GM06990 (cell line): ENCODE results near the gene RRBP1.

Experiments
- DNase-seq: peaks from one replicate; pipeline ENCODE4 v3.0.0-alpha.2; 2011; ENCODE audit not compliant: insufficient read length; ENCODE audit errors: extremely low read depth
- H3K27me3 ChIP-seq: replicated peaks from 2 replicates; pipeline ENCODE4 v1.6.0; 2011; ENCODE audit warnings: low read length; ENCODE audit not compliant: control insufficient read depth, insufficient read depth
- H3K36me3 ChIP-seq: 2 replicates; pipeline ENCODE4 v1.5.1; 2011; ENCODE audit warnings: low read length; ENCODE audit not compliant: control insufficient read depth, insufficient read depth
- H3K4me3 ChIP-seq: replicated peaks from 2 replicates; pipeline ENCODE4 v1.5.1; 2011; ENCODE audit warnings: low read depth, mild to moderate bottlenecking, control low read depth, low read length
- TF ChIP-seq, protein P1 (sequence below): IDR thresholded peaks from 2 replicates; pipeline ENCODE4 v1.5.1; 2011; ENCODE audit warnings: low read length, control low read depth, mild to moderate bottlenecking, inconsistent platforms; ENCODE audit not compliant: insufficient read depth, poor library complexity, severe bottlenecking

RRBP1 gene

GRCh38 chr20:17674722-17675518, 7.1 kb downstream of the RRBP1 start:
- H3K27me3 ChIP-seq, result no peaks in the 10 kb centered on the region
- TF ChIP-seq, protein P1, sequence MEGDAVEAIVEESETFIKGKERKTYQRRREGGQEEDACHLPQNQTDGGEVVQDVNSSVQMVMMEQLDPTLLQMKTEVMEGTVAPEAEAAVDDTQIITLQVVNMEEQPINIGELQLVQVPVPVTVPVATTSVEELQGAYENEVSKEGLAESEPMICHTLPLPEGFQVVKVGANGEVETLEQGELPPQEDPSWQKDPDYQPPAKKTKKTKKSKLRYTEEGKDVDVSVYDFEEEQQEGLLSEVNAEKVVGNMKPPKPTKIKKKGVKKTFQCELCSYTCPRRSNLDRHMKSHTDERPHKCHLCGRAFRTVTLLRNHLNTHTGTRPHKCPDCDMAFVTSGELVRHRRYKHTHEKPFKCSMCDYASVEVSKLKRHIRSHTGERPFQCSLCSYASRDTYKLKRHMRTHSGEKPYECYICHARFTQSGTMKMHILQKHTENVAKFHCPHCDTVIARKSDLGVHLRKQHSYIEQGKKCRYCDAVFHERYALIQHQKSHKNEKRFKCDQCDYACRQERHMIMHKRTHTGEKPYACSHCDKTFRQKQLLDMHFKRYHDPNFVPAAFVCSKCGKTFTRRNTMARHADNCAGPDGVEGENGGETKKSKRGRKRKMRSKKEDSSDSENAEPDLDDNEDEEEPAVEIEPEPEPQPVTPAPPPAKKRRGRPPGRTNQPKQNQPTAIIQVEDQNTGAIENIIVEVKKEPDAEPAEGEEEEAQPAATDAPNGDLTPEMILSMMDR, result no peak
- peaks cover 8% of the 10 kb centered on the region for H3K36me3 ChIP-seq
- no peak for DNase-seq
- H3K4me3 ChIP-seq, result no peak overlapping the region

DNA sequence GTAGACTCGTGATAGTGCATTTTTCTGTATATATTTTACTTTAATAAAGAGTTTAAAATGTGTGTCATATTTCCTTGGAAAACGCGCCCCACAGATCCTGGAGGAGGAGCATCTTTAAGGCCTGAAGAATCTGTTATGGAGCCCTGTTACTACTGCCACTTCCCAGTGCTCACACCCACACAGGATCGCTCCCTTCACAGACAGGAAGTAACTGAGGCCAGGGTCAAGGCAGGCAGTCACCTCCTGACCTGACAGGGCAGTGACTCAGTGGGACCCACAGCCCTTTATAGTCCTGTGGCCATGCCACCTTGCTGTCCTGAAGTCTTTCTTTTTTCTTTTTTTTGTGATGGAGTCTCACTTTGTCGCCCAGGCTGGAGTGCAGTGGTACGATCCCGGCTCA, 9.0 kb downstream of the RRBP1 start:
- TF ChIP-seq, protein P1, result no peak
- Histone ChIP-seq H3K4me3 (no peak overlapping the region), H3K27me3 (no peaks in the 10 kb centered on the region), H3K36me3 (peaks cover 11% of the 10 kb centered on the region)
- no peak for DNase-seq

DNA sequence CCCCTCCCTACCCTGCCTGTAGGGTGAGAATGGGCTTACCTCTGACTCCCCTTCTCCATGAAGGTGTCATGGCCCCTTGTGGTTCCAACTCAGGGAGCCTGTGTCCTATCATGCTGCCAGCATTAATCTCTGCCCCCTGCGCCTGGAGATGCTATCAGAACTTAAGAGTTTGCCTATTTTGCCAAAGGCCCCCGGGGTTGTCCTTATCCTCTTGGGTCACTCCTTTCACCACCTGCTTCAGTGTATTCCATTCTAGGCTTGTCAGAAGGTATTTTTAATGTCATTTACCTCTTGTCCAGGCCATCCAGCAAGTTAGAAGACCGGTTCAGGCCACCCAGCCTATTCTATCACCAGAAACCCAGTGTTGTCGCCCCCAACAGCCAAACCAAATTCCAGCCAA, 10.5 kb downstream of the RRBP1 start:
- Histone ChIP-seq H3K36me3 (peaks cover 11% of the 10 kb centered on the region), H3K4me3 (no peak overlapping the region), H3K27me3 (no peaks in the 10 kb centered on the region)
- DNase-seq, result no peak
- TF ChIP-seq, protein P1, result no peak

DNA sequence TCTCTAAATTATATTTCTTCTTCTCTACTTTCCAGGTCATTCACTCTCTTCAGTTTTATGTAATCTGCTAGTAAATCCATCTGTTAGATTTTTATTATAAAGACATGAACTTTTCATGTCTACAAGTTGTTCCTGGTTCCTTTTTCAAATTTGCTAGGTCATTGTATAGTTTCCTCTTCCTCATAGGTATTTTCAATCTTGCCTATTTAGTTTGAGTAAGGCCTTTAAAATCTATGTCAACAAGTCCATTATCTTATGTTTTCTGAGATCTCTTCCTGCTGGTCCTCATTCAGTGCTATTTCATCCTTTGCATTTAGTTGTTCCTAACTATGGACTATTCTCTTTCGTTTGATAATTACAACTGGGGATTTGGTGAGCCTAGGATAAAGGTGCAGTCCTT, 11.0 kb downstream of the RRBP1 start:
- H3K27me3 ChIP-seq, result no peaks in the 10 kb centered on the region
- no peak for DNase-seq
- H3K4me3 ChIP-seq, result no peak overlapping the region
- TF ChIP-seq, protein P1, result no peak
- peaks cover 11% of the 10 kb centered on the region for H3K36me3 ChIP-seq

GRCh38 chr20:17669306-17669931, 12.6 kb downstream of the RRBP1 start:
- Histone ChIP-seq H3K27me3 (no peaks in the 10 kb centered on the region), H3K4me3 (no peak overlapping the region), H3K36me3 (peaks cover 5% of the 10 kb centered on the region)
- TF ChIP-seq, protein P1, result no peak
- DNase-seq, result no peak
